Naive B cell (primary cell): ENCODE results near the gene DENND1C. TPM values are rescaled to one million over a fixed set of nuclear protein-coding genes. Genes with fewer than 3 reads are reported as not detected.
A peak's percentile ranks its signal among the peaks of the same experiment; 100 is the strongest.
"Not testable (repeated sequence)": the region's sequence is repeated elsewhere in the genome, so short reads cannot be mapped to it uniquely, and the experiment has no call there.

ENCODE experiments used
- ATAC-seq, 2 donors: fragments of 150-1000 bp; cut with Tn5 transposase; 2 replicates each; pipeline ENCODE4 v1.10.0; 2021; ENCODE audit warnings: low read depth in 2 of 2, mild to moderate bottlenecking in 2 of 2, moderate library complexity in 2 of 2
- DNase-seq: peaks from one replicate; pipeline ENCODE4 v3.0.0; 2022
- H3K27ac Mint-ChIP-seq, 6 donors: one replicate each; pipeline ENCODE4 v1.8.0; 2020 to 2022; ENCODE audit warnings: mild to moderate bottlenecking in 6 of 6, mixed read lengths in 6 of 6, moderate library complexity in 5 of 6, inconsistent platforms in 2 of 6
- H3K27me3 Mint-ChIP-seq, 3 donors: one replicate each; pipeline ENCODE4 v1.8.0; 2021 to 2022; ENCODE audit warnings: mixed read lengths in 3 of 3, mild to moderate bottlenecking in 1 of 3
- H3K36me3 Mint-ChIP-seq, 2 donors: one replicate each; pipeline ENCODE4 v1.8.0; 2020 to 2022; ENCODE audit warnings: mixed read lengths in 2 of 2, inconsistent platforms in 1 of 2, mild to moderate bottlenecking in 1 of 2
- H3K4me1 Mint-ChIP-seq, 3 donors: one replicate each; pipeline ENCODE4 v1.8.0; 2020 to 2022; ENCODE audit warnings: mixed read lengths in 3 of 3, inconsistent platforms in 1 of 3, mild to moderate bottlenecking in 1 of 3, moderate library complexity in 1 of 3
- H3K4me3 Mint-ChIP-seq, 8 donors: one replicate each; pipeline ENCODE4 v1.8.0; 2020 to 2022; ENCODE audit warnings: mild to moderate bottlenecking in 8 of 8, mixed read lengths in 8 of 8, moderate library complexity in 8 of 8, inconsistent platforms in 2 of 8
- H3K9me3 Mint-ChIP-seq, 7 donors: one replicate each; pipeline ENCODE4 v1.8.0; 2020 to 2022; ENCODE audit warnings: mixed read lengths in 7 of 7, mild to moderate bottlenecking in 5 of 7, inconsistent platforms in 2 of 7, moderate library complexity in 1 of 7
- polyA plus RNA-seq, 6 donors: library from polyadenylated mRNA; unstranded; fragments of 300-500 nt; fragmentation: Illumina TruSeq; gene quantifications; one replicate each; pipeline ENCODE4 v1.2.3, GENCODE V29; 2021; ENCODE audit warnings: low read depth in 6 of 6

DENND1C gene
- polyA plus RNA-seq, 6 donors from 2014 or later, result 36.5 to 72.3 (median 39.3) TPM

DNA sequence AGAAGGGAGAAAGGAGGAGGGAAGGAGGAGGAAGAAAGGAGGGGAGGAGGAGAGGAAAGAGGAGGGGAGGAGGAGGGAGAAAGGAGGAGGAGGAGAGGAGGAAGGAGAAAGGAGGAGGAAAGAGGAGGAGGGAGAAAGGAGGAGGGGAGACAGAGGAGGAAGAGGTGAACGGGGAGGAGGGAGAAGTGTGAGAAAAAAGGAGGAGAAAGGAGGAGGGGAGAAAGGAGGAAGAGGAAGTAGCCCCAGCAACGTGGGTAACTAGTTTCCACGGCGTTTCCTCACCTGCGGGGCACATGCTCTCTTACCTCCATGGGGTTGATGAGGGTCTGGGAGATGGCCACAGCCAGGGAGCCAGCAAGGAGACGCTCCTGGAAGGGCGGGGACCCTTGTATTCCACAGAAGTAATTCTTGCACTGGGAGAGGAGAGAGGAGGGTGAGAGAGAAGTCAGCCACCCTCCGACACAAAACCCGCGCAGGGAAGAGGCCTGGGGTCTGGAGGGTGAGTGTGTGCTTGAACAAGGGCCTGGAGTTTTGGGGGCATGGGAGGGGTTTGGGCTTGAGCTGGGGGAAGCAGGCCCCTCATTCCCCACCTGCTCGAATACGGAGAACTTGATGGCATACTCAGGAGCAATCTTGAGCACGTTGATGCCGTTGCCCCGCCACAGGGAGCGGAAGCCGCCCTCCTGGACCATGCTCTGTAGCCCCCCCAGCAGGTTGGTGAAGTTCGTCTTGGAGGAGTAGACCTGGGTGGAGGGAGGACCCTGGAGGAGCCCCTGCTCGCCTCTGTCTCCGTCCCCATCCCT is 52.0 kb downstream of the DENND1C start:
- Mint-ChIP-seq H3K27ac (no peak overlapping the region), H3K4me1 (peaks cover 10 to 20% (median 14%) of the 10 kb centered on the region in 3 donors), H3K27me3 (peaks cover 0 to 15% (median 8%) of the 10 kb centered on the region in 3 donors), H3K4me3 (no peak overlapping the region), H3K9me3 (peaks cover 0 to 4% (median 0%) of the 10 kb centered on the region in 7 donors), H3K36me3 (no peaks in the 10 kb centered on the region)
- ATAC-seq (no peak), DNase-seq (no peak)

- not testable (repeated sequence) for DNase-seq, H3K9me3 Mint-ChIP-seq, H3K36me3 Mint-ChIP-seq, ATAC-seq, H3K4me3 Mint-ChIP-seq, H3K27ac Mint-ChIP-seq
- Mint-ChIP-seq H3K4me1 (peaks cover 10 to 21% (median 14%) of the 10 kb centered on the region in 3 donors), H3K27me3 (peaks cover 0 to 15% (median 8%) of the 10 kb centered on the region in 3 donors)
These were observed 52.7 kb downstream of the DENND1C start for GRCh38 chr19:6428692-6429418.

- no peak for ATAC-seq
- H3K36me3 Mint-ChIP-seq, result no peaks in the 10 kb centered on the region
- DNase-seq, result no peak
These were observed 54.5 kb downstream of the DENND1C start for GRCh38 chr19:6427131-6427530.

GRCh38 chr19:6425732-6426620 is 55.6 kb downstream of the DENND1C start:
- DNase-seq, result no peak
- Mint-ChIP-seq H3K36me3 (no peaks in the 10 kb centered on the region), H3K4me1 (peaks cover 35 to 39% (median 37%) of the 10 kb centered on the region in 3 donors), H3K9me3 (peaks cover 0 to 4% (median 0%) of the 10 kb centered on the region in 7 donors), H3K27ac (peak overlapping the region; percentile 76 to 99 (median 89)), H3K27me3 (peaks cover 0 to 6% (median 0%) of the 10 kb centered on the region in 3 donors), H3K4me3 (peak overlapping the region in 7 of 8 donors; percentile 56 to 94 (median 86))
- ATAC-seq, result no peak

More at GRCh38 chr19:6427131-6427530, 54.5 kb downstream of the DENND1C start:
- peaks cover 0 to 4% (median 0%) of the 10 kb centered on the region in 7 donors for H3K9me3 Mint-ChIP-seq
- H3K27me3 Mint-ChIP-seq, result peaks cover 0 to 15% (median 8%) of the 10 kb centered on the region in 3 donors
- H3K4me3 Mint-ChIP-seq, result no peak overlapping the region
- H3K27ac Mint-ChIP-seq, result no peak overlapping the region
- peaks cover 27 to 38% (median 31%) of the 10 kb centered on the region in 3 donors for H3K4me1 Mint-ChIP-seq

- peak overlapping the region; percentile 56 to 94 (median 86) for H3K4me3 Mint-ChIP-seq
- peak; percentile 82 to 85 for ATAC-seq
- no peaks in the 10 kb centered on the region for H3K36me3 Mint-ChIP-seq
- DNase-seq, result peak; percentile 99
- peaks cover 0 to 6% (median 0%) of the 10 kb centered on the region in 3 donors for H3K27me3 Mint-ChIP-seq
- H3K27ac Mint-ChIP-seq, result peak overlapping the region; percentile 76 to 99 (median 89)
- H3K4me1 Mint-ChIP-seq, result peaks cover 35 to 39% (median 37%) of the 10 kb centered on the region in 3 donors
- H3K9me3 Mint-ChIP-seq, result peaks cover 0 to 4% (median 0%) of the 10 kb centered on the region in 7 donors
These were observed 56.5 kb downstream of the DENND1C start for GRCh38 chr19:6424939-6425731.

- H3K27ac Mint-ChIP-seq, result peak within 1 kb of the TSS; percentile 79 to 99 (median 89)
- H3K4me3 Mint-ChIP-seq, result peak within 1 kb of the TSS; percentile 56 to 94 (median 88)
- peaks cover 0 to 4% (median 0%) of the 10 kb centered on the region in 7 donors for H3K9me3 Mint-ChIP-seq
- H3K36me3 Mint-ChIP-seq, result no peaks in the 10 kb centered on the region
- peaks cover 31 to 37% (median 35%) of the 10 kb centered on the region in 3 donors for H3K4me1 Mint-ChIP-seq
- peaks cover 0 to 6% (median 0%) of the 10 kb centered on the region in 3 donors for H3K27me3 Mint-ChIP-seq
- ATAC-seq (no peak), DNase-seq (peak; percentile 16)
These were observed 57.2 kb downstream of the DENND1C start, which contains the start of gene KHSRP for GRCh38 chr19:6424195-6424938. Gene KHSRP, minus strand, starts transcription at chr19:6424811. Its CDS starts 110 bp downstream, at chr19:6424701.

DNA sequence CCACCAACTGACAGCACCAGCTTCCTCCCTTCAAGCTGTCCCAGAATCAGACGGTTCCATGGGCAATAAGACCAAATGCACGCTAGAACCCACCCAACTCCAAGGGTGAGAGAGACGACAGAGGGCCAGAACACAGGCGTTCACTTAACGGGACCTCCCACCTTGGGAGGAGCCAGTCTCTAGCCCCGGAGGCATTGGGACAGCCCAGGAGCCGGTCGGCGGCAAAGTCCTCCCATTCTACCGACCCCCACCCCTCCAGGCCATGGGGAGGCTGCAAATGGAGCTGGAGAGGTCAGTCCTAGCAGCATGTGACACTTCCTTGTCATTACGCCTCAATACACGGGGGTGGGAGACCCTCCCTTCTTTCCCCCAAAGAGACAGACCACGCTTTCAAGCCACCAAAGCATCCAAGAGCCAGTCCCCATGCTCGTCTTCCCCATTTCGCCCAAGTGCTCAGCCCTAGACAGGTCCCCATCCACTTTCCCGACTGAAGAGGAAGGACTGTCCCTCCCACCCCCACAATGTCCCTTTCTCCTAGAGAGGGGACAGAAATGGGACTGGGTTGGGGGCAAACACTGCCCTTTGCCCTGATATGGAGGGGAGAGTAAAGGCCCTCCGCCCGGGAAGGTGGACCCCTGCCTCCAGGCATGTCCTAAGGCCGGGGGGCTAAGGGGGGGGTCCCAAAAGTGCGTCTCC is 57.9 kb downstream of the DENND1C start:
- Mint-ChIP-seq H3K4me1 (peaks cover 30 to 37% (median 34%) of the 10 kb centered on the region in 3 donors), H3K27ac (peak overlapping the region in 5 of 6 donors; percentile 67 to 85 (median 79)), H3K9me3 (peaks cover 0 to 4% (median 0%) of the 10 kb centered on the region in 7 donors), H3K4me3 (peak overlapping the region; percentile 56 to 92 (median 86)), H3K36me3 (no peaks in the 10 kb centered on the region), H3K27me3 (peaks cover 0 to 6% (median 0%) of the 10 kb centered on the region in 3 donors)
- DNase-seq (no peak), ATAC-seq (no peak)

- Mint-ChIP-seq H3K4me3 (peak overlapping the region in 4 of 8 donors; percentile 12 to 88 (median 45)), H3K9me3 (peaks cover 0 to 4% (median 0%) of the 10 kb centered on the region in 7 donors), H3K27me3 (no peaks in the 10 kb centered on the region), H3K4me1 (peaks cover 28 to 37% (median 34%) of the 10 kb centered on the region in 3 donors), H3K36me3 (no peaks in the 10 kb centered on the region), H3K27ac (peak overlapping the region in 3 of 6 donors; percentile 50 to 64 (median 51))
- no peak for ATAC-seq
- DNase-seq, result no peak
These were observed 60.2 kb downstream of the DENND1C start for GRCh38 chr19:6421075-6422014.

DNA sequence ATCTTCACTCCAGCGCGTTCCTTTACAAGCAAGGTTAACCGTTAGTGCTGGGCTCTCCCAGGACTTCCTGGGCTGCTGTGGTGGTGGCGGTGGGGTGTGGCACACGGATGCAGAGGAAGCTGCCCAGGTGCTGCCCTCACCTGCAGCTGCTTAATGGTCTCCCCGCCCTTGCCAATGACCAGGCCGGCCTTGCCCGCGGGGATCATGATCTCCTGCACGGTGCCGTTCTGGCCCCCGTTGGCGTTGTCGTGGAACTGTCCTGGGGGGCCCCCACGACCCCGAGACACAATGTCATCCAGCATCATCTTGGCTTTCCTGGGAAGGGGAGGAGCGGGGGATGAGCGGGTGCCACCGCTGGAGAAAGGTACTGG is 63.0 kb downstream of the DENND1C start:
- DNase-seq, result no peak
- Mint-ChIP-seq H3K36me3 (no peaks in the 10 kb centered on the region), H3K4me1 (peaks cover 15 to 23% (median 22%) of the 10 kb centered on the region in 3 donors), H3K27me3 (no peaks in the 10 kb centered on the region), H3K27ac (no peak overlapping the region), H3K9me3 (no peaks in the 10 kb centered on the region), H3K4me3 (peak overlapping the region in 1 of 8 donors; percentile 41)
- ATAC-seq, result no peak
